ENCODE data around the gene MINDY1.

DNA sequence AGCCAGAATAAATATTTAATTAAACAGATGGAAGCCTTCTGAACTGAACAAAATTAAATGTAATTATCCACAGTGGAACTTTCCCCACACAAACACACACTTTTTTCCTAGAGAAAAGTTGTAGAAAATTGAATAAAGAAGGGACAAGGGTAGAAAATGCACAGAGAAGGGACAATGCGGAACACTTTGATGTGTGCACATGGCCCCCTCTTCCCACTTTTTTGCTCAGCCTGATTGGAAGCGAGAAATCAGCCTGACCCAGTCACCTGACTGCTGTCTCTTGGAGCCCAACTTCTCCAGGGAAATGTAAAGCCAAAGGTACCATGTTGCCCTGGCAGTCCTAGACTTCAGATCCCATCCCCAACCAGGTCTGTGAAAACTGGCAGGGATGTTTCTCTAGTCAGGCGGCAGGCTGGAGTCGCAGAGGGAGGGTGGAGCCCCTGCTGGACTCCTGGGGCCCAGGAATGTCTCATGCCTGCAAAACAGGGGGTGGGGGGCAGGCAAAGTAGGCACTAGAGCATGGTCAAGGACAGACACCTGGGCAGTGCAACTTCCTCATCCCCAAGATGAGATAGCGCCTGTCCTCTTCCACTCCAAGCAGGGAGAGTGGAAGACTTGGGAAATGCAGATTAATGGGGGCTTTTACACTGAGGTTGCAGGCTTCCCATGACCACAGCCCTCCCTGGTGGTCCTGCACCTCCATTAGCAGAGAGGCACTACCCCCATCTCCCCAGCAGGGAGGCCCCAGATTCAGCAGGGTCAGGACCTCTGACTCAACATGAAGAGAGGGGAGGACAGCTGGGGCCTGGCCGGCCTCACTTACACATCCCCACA lies 34.9 kb downstream of the MINDY1 start:
- TF ChIP-seq, protein P1, sequence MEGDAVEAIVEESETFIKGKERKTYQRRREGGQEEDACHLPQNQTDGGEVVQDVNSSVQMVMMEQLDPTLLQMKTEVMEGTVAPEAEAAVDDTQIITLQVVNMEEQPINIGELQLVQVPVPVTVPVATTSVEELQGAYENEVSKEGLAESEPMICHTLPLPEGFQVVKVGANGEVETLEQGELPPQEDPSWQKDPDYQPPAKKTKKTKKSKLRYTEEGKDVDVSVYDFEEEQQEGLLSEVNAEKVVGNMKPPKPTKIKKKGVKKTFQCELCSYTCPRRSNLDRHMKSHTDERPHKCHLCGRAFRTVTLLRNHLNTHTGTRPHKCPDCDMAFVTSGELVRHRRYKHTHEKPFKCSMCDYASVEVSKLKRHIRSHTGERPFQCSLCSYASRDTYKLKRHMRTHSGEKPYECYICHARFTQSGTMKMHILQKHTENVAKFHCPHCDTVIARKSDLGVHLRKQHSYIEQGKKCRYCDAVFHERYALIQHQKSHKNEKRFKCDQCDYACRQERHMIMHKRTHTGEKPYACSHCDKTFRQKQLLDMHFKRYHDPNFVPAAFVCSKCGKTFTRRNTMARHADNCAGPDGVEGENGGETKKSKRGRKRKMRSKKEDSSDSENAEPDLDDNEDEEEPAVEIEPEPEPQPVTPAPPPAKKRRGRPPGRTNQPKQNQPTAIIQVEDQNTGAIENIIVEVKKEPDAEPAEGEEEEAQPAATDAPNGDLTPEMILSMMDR (IDR thresholded peaks at IDR 0.05): no peak
- TF ChIP-seq EP300 (IDR thresholded peaks at IDR 0.05): no peak

All from tibial nerve (tissue), 4 donors.